NCI-H2107 treated with DMSO at 0.1 percent for 48 hours (cell line): Measurements from ENCODE around the gene SHLD2.
"Not testable (repeated sequence)": the region's sequence is repeated elsewhere in the genome, so short reads cannot be mapped to it uniquely, and the experiment has no call there.

Source experiments
- DNase-seq: peaks from one replicate; lab custom pipeline; 2025; ENCODE audit not compliant: unreplicated experiment; lab: John Stamatoyannopoulos, UW

Gene SHLD2

DNA sequence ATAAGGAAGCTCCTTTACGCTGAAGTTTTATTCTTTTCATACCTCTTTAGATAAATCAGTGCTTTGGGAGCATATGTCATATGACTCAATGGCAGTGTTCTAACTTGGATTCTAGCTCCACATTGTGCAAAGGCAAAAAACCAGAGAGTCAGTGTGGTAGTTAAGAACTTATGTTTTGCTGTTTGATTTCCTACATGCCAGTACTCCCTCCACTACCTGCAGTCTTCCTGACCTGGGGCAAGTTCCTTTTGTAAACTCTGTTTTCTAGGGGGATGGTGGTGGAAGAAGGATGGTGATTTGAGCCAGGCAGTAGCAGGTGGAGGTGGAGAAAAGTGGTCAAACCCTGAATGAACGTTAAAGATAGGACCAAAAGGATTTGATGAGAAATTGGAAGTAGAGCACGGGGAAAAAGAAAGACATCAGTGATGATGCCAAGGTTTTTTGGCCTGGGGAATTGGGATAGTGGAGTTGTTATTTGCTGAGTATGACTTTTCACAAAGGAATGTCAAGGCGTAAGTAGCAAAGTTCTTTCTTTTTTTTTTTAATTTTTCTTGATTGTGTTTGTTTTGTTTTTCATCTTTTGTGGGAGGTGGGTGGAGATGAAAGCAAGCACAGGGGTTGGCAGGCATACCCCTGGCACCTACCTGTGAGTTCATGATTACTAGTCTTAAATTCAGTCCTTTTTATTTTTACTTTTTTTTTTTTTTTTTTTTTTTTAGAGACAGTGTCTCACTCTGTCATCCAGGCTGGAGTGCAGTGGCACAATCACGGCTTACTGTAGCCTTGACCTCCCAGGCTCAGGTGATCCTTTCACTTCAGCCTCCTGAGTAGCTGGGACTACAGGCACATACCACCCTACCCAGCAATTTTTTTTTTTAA is 47.5 kb downstream of the SHLD2 start:
- not testable (repeated sequence) for DNase-seq

- not testable (repeated sequence) for DNase-seq
Measured at GRCh38 chr10:87143109-87143418, 48.1 kb downstream of the SHLD2 start.

- DNase-seq, result not testable (repeated sequence)
Measured at GRCh38 chr10:87145598-87145997, 50.6 kb downstream of the SHLD2 start.

DNA sequence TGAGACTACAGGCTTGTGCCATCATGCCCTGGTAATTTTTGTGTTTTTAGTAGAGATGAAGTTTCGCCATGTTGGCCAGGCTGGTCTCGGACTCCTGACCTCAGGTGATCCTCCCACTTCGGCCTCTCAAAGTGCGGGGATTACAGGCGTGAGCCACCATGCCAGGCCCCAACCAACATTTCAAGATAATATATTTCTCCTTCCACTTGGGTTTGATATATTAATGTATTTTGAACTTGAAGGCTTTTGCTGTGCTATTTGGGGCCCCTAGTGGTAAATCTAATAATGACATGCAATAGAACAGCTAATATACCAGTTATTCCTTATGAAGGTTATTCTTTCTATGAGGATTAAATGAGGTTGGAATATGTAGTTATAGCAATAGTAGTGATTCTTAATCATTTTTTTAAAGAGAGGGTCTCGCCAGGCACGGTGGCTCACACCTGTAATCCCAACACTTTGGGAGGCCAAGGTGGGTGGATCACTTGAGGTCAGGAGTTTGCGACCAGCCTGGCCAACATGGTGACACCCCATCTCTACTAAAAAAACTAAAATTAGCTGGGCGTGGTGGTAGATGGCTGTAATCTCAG is 54.1 kb downstream of the SHLD2 start:
- not testable (repeated sequence) for DNase-seq

GRCh38 chr10:87151516-87151915 is 56.5 kb downstream of the SHLD2 start:
- DNase-seq, result not testable (repeated sequence)

- not testable (repeated sequence) for DNase-seq
Measured at GRCh38 chr10:87156841-87157240, 61.8 kb downstream of the SHLD2 start.

GRCh38 chr10:87157821-87158220 is 62.8 kb downstream of the SHLD2 start:
- DNase-seq, result not testable (repeated sequence)

DNA sequence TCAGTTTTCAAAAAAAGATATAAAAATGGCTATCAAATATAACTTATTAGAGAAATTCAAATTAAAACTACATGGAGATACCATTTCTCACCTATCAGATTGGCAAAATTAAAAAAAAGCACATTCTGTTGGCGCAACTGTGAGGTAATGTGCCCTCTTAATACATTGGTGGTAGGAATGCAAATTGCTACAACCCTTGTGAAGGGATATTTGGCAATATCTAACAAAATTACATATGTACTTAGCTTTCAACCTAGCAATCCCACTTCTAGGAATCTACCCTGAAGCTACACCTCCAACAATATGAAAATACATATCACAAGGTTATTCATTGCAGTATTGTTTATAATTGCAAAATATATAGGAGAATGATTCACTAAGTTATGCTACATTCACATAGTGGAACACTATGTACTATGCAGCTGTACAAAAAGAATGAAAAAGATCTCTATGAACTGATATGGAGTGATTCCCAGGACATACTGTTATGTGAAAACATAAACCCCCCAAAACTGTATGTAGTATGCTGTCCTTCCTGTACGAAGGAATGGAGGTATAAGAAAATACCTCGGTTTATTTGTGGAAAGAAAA is 67.8 kb downstream of the SHLD2 start:
- DNase-seq, result not testable (repeated sequence)

GRCh38 chr10:87163414-87163813 is 68.4 kb downstream of the SHLD2 start:
- DNase-seq, result not testable (repeated sequence)

DNA sequence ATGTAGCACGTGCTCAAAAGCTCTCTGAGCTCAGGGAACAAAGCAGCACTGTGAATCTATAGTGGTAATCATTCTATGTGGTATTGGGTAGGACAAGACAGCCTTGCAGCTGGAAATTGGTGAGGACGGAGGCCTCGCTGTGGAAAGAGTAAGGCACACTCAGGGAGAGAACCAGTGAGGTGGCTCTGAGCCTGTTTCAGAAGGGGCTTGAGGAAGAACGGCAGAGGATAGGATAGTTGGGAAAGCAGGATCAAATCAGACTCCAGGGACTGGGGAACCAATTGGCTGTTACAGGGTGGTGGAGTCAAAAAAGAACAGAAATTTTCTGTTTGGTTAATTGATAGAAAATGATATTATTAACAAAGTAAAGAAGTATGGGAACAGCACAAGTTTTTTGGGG is 74.9 kb downstream of the SHLD2 start:
- DNase-seq, result not testable (repeated sequence)

- DNase-seq, result not testable (repeated sequence)
Measured at GRCh38 chr10:87170705-87171104, 75.7 kb downstream of the SHLD2 start.

DNA sequence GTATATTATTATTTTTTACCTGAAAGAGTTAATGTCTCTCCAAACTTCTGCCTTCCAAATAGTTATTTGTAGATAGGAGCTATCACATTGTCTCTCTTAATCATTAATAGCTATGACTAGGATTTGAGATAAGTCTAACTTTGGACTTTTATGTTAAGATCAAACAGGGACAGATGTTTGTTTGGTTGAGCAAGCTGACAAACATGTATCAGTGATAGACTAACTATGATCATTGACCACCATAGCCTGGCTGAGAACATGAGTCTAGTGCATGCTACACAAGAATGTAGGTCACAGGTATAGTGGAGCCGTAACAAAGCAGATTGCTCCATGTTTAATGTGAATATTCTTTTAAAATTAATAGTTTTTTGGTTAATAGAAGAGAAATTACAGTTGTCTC is 76.7 kb downstream of the SHLD2 start:
- not testable (repeated sequence) for DNase-seq

DNA sequence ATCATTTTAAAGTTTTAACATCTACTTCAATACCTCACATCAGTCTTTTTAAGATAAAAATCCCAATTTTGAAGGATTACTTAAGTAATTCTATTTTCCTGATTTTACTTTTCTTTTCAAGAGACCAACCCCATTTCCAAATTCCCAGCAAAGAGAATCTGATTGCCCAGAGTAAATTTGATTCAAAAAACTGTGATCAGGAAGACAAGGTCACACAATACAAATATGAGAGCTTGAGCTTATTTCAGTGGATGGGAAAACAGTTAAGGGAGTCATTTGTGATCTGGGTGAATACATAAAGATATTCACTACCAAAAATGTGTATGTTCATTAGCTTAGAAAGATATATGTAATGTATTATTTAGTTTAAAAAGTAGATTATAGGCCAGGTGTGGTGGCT is 77.2 kb downstream of the SHLD2 start:
- not testable (repeated sequence) for DNase-seq

DNA sequence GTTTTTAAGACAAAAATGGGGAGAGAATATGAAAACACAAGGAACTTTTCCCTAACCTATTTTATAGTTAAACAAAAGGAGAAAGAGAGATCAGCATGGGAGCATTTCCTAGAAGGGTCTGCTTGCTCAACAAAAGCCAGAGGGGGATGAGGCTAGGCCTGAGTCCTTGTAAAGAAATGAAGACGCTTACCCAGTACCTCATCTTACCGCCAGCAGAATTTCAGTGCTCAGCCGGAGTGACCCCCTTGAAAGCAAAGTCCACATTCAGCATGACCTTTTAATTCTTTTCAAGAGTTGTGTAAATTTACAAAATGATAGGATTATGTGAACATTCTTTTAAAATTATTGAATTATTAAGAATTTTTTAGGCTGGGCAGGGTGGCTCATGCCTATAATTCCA is 82.6 kb downstream of the SHLD2 start:
- DNase-seq, result not testable (repeated sequence)

- not testable (repeated sequence) for DNase-seq
Measured at GRCh38 chr10:87184421-87184820, 89.4 kb downstream of the SHLD2 start.

DNA sequence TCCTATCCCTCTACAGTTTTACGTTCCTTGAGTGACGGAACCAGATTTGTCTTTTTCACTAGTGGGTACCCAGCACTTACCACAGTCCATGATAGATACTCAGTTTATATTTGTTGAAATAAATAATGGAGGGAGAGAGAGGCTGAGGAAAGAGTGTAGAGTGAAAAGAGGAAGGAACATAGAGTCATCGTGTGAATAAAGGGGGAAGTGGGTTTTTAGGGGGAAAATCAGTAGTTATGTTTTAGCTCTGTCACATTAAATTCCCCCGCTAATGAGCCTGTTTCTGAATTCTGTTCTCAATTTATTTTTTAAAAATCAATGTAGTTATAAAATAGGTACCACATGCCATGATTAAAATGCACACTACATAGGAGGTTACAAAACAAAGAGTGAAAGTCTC is 91.0 kb downstream of the SHLD2 start:
- DNase-seq, result not testable (repeated sequence)

DNA sequence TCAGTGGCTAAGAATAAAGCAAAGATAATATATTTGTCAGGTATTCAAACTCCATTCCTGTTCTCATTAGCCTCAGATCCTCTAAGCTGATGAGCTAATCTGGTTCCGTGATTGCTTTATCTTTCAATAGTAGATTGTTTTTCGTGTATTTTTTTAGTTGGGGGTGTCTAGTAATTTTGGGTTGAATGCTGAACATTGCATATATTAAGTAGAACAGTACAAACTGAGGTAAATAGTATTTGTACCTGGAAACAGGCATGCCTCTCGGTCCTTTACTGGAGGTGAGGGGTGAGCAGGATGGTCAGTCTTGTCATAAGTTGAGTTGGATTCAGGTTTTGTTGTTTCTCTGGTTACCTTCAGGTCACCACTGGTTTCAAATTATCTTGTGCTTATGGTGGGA is 92.6 kb downstream of the SHLD2 start:
- DNase-seq, result not testable (repeated sequence)

GRCh38 chr10:87191841-87192240 is 96.8 kb downstream of the SHLD2 start:
- DNase-seq, result not testable (repeated sequence)

DNA sequence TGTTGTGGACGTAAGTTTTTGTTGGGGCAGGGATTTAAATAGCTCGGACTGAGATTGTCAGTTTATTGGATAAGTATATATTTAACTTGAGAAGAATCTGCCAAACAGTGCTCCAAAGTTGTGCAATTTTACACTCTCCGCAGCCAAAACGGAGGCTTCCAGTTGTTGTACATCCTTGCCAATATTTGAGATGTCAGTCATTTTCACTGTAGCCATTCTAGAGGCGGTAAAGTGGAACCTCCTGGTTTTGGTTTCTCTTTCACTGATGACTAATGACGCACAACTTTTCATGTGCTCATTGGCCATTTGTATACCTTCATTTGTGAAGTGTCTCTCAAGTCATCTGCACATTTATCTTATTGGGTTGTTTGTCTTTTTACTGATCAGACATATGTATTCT is 105.9 kb downstream of the SHLD2 start:
- DNase-seq, result not testable (repeated sequence)

DNA sequence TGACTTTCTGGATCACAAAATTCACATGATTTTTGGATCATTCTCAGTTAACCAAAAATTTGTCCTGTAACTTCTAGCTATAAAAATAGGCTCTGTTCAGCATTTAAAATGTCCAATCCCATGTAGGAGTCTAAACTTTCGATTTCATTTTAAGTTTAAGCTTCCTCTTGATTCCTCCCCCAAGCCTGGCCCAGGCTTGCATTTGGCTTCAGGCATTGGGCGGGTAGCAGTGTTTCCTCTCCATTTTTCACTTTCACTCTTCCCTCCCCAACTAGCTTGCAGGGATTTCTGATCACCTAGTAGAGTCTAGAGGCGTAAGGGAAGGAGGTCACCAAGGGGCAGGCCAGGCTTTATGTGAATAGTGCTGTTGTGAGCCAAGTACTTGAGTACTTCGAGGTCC is 109.8 kb downstream of the SHLD2 start:
- not testable (repeated sequence) for DNase-seq

GRCh38 chr10:87206922-87207321 is 111.9 kb downstream of the SHLD2 start:
- DNase-seq, result not testable (repeated sequence)

- DNase-seq, result not testable (repeated sequence)
Measured at GRCh38 chr10:87210309-87210708, 115.3 kb downstream of the SHLD2 start.
